Ishikawa (cell line): ENCODE data around the gene UBE2E3.

Experiments
- CEBPB ChIP-seq: IDR thresholded peaks from 2 replicates; pipeline ENCODE4 v1.6.1; 2012
- CREB1 ChIP-seq: IDR thresholded peaks from 2 replicates; pipeline ENCODE4 v1.6.1; 2012; ENCODE audit warnings: low read depth
- EGR1 ChIP-seq: IDR thresholded peaks from 2 replicates; pipeline ENCODE4 v1.6.1; 2012
- EP300 ChIP-seq: IDR thresholded peaks from 2 replicates; pipeline ENCODE4 v1.6.1; 2012; ENCODE audit warnings: borderline replicate concordance
- FOXM1 ChIP-seq: IDR thresholded peaks from 2 replicates; pipeline ENCODE4 v1.6.1; 2012; ENCODE audit warnings: low read depth, borderline replicate concordance
- NFIC ChIP-seq: IDR thresholded peaks from 2 replicates; pipeline ENCODE4 v1.6.1; 2012
- RAD21 ChIP-seq: IDR thresholded peaks from 2 replicates; pipeline ENCODE4 v1.6.1; 2012; ENCODE audit warnings: low read depth
- TAF1 ChIP-seq: IDR thresholded peaks from 2 replicates; pipeline ENCODE4 v1.6.1; 2012; ENCODE audit warnings: low read depth, mild to moderate bottlenecking
- TCF12 ChIP-seq: IDR thresholded peaks from 2 replicates; pipeline ENCODE4 v1.6.1; 2012; ENCODE audit warnings: low read depth
- TEAD4 ChIP-seq: IDR thresholded peaks from 2 replicates; pipeline ENCODE4 v1.6.1; 2012
- YY1 ChIP-seq: IDR thresholded peaks from 2 replicates; pipeline ENCODE4 v1.6.1; 2012; ENCODE audit warnings: low read depth
- ZBTB7A ChIP-seq: IDR thresholded peaks from 2 replicates; pipeline ENCODE4 v1.6.1; 2012; ENCODE audit warnings: low read depth
- TF ChIP-seq, protein P1 (sequence below): IDR thresholded peaks from 2 replicates; pipeline ENCODE4 v1.6.1; 2012
- TF ChIP-seq, protein P2 (sequence below): IDR thresholded peaks from 2 replicates; pipeline ENCODE4 v1.6.1; 2012
- TF ChIP-seq, protein P3 (sequence below): IDR thresholded peaks from 2 replicates; pipeline ENCODE4 v1.6.1; 2012; ENCODE audit warnings: low read depth, mild to moderate bottlenecking

The UBE2E3 gene

DNA sequence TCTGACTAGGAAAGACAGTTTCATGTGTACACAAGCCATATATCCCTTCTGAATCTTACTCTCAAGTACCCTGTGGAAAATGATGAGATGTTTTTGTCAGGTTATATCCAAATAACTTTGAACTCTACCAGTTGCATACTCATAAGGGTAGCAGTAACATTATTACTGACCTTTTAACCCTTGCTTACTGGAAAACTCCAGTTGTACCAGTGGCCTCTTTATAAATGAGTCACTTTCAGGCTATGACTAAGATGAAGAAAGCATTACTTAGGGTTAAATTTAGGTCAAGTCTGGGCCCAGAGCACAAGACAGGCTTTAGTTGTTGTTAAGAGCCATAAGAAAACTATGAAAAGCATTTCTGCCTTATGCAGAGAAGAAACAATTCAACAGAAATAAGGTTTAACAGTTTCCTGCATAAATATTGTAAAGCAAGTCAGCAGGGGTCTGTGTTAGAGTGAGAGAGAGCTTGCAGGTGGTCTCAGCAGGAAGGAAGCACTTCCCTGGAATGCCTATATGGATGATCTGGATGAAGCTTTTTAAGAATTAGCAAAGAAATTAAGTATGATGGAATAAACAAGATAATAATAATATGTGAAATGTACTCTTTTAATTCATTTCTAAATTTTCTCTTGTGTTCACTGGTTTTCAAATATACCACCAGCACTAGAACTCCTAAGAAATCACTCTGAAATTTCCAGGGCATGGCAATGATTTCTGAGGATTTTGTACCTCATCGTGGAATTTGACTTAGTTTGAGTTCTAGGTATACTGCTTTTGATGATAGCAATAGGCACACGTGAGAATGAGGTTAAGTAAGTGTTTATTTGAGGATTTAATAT lies 126.6 kb downstream of the UBE2E3 start:
- TF ChIP-seq TAF1: no peak
- TF ChIP-seq, protein P1, sequence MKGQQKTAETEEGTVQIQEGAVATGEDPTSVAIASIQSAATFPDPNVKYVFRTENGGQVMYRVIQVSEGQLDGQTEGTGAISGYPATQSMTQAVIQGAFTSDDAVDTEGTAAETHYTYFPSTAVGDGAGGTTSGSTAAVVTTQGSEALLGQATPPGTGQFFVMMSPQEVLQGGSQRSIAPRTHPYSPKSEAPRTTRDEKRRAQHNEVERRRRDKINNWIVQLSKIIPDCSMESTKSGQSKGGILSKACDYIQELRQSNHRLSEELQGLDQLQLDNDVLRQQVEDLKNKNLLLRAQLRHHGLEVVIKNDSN: no peak
- no peak for TF ChIP-seq NFIC
- TF ChIP-seq EP300: no peak
- no peak for TF ChIP-seq RAD21
- no peak for TF ChIP-seq TEAD4
- TF ChIP-seq ZBTB7A: no peak
- TF ChIP-seq, protein P2, sequence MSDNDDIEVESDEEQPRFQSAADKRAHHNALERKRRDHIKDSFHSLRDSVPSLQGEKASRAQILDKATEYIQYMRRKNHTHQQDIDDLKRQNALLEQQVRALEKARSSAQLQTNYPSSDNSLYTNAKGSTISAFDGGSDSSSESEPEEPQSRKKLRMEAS: no peak
- TF ChIP-seq TCF12: no peak
- TF ChIP-seq CEBPB: no peak
- TF ChIP-seq FOXM1: no peak
- TF ChIP-seq, protein P3, sequence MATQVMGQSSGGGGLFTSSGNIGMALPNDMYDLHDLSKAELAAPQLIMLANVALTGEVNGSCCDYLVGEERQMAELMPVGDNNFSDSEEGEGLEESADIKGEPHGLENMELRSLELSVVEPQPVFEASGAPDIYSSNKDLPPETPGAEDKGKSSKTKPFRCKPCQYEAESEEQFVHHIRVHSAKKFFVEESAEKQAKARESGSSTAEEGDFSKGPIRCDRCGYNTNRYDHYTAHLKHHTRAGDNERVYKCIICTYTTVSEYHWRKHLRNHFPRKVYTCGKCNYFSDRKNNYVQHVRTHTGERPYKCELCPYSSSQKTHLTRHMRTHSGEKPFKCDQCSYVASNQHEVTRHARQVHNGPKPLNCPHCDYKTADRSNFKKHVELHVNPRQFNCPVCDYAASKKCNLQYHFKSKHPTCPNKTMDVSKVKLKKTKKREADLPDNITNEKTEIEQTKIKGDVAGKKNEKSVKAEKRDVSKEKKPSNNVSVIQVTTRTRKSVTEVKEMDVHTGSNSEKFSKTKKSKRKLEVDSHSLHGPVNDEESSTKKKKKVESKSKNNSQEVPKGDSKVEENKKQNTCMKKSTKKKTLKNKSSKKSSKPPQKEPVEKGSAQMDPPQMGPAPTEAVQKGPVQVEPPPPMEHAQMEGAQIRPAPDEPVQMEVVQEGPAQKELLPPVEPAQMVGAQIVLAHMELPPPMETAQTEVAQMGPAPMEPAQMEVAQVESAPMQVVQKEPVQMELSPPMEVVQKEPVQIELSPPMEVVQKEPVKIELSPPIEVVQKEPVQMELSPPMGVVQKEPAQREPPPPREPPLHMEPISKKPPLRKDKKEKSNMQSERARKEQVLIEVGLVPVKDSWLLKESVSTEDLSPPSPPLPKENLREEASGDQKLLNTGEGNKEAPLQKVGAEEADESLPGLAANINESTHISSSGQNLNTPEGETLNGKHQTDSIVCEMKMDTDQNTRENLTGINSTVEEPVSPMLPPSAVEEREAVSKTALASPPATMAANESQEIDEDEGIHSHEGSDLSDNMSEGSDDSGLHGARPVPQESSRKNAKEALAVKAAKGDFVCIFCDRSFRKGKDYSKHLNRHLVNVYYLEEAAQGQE: no peak

DNA sequence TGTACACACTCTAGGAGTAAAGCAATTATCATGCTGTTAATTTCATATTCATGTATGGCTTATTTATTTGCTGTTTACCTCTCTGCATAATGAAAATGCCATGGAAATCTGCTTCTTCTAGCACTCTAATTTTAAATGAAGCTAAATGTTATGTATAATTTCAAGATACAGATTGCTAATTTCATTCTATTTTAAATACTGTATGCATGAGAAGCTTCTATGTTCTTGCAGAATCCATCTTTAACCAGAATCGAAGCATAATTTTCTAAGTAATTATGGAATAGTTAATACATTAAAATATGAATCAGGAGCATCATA lies 127.2 kb downstream of the UBE2E3 start:
- TF ChIP-seq, protein P1: no peak
- TF ChIP-seq, protein P2: no peak
- TF ChIP-seq TCF12 (no peak), RAD21 (no peak), ZBTB7A (no peak)

DNA sequence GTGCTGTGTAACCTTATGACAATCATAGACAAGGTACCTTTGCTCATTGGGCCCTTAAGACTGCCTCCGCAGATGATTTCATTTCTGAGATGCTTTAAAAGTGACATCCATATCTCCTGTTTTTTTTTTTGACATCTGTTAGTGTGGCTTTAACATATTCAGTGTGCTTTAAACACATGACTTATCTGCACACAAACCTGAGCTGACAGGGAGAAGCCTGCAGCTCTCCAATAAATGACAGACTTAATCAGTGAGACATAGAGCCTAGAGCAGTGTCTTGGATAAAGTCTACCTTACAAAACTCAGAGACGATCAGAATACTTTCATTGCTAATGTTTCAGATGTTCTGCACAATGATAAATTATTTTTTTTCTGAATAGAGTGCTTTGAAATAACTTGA lies 130.7 kb downstream of the UBE2E3 start:
- no peak for TF ChIP-seq CREB1
- no peak for TF ChIP-seq TEAD4
- no peak for TF ChIP-seq ZBTB7A
- TF ChIP-seq, protein P2: no peak
- TF ChIP-seq CEBPB: no peak
- TF ChIP-seq YY1: no peak
- TF ChIP-seq NFIC: no peak
- TF ChIP-seq EGR1: no peak
- TF ChIP-seq, protein P1: no peak
- TF ChIP-seq EP300: no peak
- no peak for TF ChIP-seq TAF1
- no peak for TF ChIP-seq TCF12
- no peak for TF ChIP-seq RAD21
- TF ChIP-seq, protein P3: no peak
- no peak for TF ChIP-seq FOXM1

DNA sequence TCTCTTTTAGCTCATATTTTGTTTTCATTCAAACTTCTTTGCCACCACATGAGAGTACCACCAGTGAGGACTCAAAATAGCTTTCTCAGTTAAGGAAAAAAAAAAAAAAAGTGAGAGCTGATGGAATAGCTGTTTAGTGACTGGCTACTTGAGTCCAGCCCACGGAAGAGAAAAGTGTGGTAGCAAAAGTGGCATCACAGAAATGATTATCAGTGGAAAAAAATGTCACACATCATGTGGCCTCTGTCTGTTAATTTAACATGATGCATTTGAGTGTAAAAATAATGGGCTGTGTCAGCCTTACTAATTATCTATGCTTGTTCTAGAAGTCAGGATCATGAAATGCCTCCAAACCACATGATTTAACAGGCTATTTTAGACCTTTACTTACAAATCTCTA lies 132.5 kb downstream of the UBE2E3 start:
- TF ChIP-seq YY1 (no peak), EP300 (no peak), CEBPB (no peak), TCF12 (no peak), TAF1 (no peak), RAD21 (no peak), ZBTB7A (no peak), CREB1 (no peak)
- TF ChIP-seq, protein P3: no peak
- TF ChIP-seq, protein P1: no peak
- TF ChIP-seq, protein P2: no peak
